Measurements from ENCODE around the gene SNX24. TPM values are rescaled to one million over a fixed set of nuclear protein-coding genes. Genes with fewer than 3 reads are reported as not detected.

Gene SNX24
- polyA plus RNA-seq, 1 experiment = 14.8 TPM

GRCh38 chr5:122942164-122942914 is 96.9 kb downstream of the SNX24 start:
- Histone ChIP-seq H3K9me3 (ENCODE audit: control insufficient read depth, insufficient read depth, low read length) (no peaks in the 10 kb centered on the region), H3K4me3 (ENCODE audit: low read depth, low read length) (no peak overlapping the region), H3K27me3 (ENCODE audit: control insufficient read depth, insufficient read depth, low read length) (no peaks in the 10 kb centered on the region), H3K27ac (ENCODE audit: low read depth, low read length) (no peak overlapping the region)
- no peak for DNase-seq (ENCODE audit: low read depth, low spot score)
- TF ChIP-seq CTCF (IDR thresholded peaks at IDR 0.05; ENCODE audit: low read depth, low read length) = no peak
- POLR2A ChIA-PET = no interaction called here
- CTCF ChIA-PET = no interaction called here

GRCh38 chr5:122943050-122943698 is 97.8 kb downstream of the SNX24 start:
- DNase-seq (ENCODE audit: low read depth, low spot score) = no peak
- Histone ChIP-seq H3K4me3 (ENCODE audit: low read depth, low read length) (no peak overlapping the region), H3K27ac (ENCODE audit: low read depth, low read length) (no peak overlapping the region), H3K27me3 (ENCODE audit: control insufficient read depth, insufficient read depth, low read length) (no peaks in the 10 kb centered on the region), H3K9me3 (ENCODE audit: control insufficient read depth, insufficient read depth, low read length) (no peaks in the 10 kb centered on the region)
- TF ChIP-seq CTCF (IDR thresholded peaks at IDR 0.05; ENCODE audit: low read depth, low read length) = no peak
- POLR2A ChIA-PET = no interaction called here
- CTCF ChIA-PET = no interaction called here

- Histone ChIP-seq H3K4me3 (ENCODE audit: low read depth, low read length) (no peak overlapping the region), H3K27ac (ENCODE audit: low read depth, low read length) (no peak overlapping the region), H3K27me3 (ENCODE audit: control insufficient read depth, insufficient read depth, low read length) (no peaks in the 10 kb centered on the region), H3K9me3 (ENCODE audit: control insufficient read depth, insufficient read depth, low read length) (no peaks in the 10 kb centered on the region)
- no peak for TF ChIP-seq CTCF (IDR thresholded peaks at IDR 0.05; ENCODE audit: low read depth, low read length)
- ChIA-PET POLR2A (no interaction called here), CTCF (no interaction called here)
- no peak for DNase-seq (ENCODE audit: low read depth, low spot score)
These were observed 98.6 kb downstream of the SNX24 start for GRCh38 chr5:122944051-122944450.

GRCh38 chr5:122947372-122947771 is 102.0 kb downstream of the SNX24 start:
- TF ChIP-seq CTCF (IDR thresholded peaks at IDR 0.05; ENCODE audit: low read depth, low read length) = no peak
- DNase-seq (ENCODE audit: low read depth, low spot score) = no peak
- H3K27me3 ChIP-seq (ENCODE audit: control insufficient read depth, insufficient read depth, low read length) = no peaks in the 10 kb centered on the region
- H3K4me3 ChIP-seq (ENCODE audit: low read depth, low read length) = no peak overlapping the region
- H3K27ac ChIP-seq (ENCODE audit: low read depth, low read length) = no peak overlapping the region
- CTCF ChIA-PET = interaction anchor here (0.6 kb wide), 1 partner anchor 288 kb away, joined by 3 read pairs; no protein-coding TSS in a partner anchor
- POLR2A ChIA-PET = interaction anchor here (0.6 kb wide), 1 partner anchor 101 kb away, joined by 10 read pairs; no protein-coding TSS in a partner anchor
- H3K9me3 ChIP-seq (ENCODE audit: control insufficient read depth, insufficient read depth, low read length) = no peaks in the 10 kb centered on the region

- ChIA-PET POLR2A (no interaction called here), CTCF (no interaction called here)
- H3K4me3 ChIP-seq (ENCODE audit: low read depth, low read length) = no peak overlapping the region
- no peak for DNase-seq (ENCODE audit: low read depth, low spot score)
- H3K27ac ChIP-seq (ENCODE audit: low read depth, low read length) = no peak overlapping the region
- H3K27me3 ChIP-seq (ENCODE audit: control insufficient read depth, insufficient read depth, low read length) = no peaks in the 10 kb centered on the region
- no peaks in the 10 kb centered on the region for H3K9me3 ChIP-seq (ENCODE audit: control insufficient read depth, insufficient read depth, low read length)
- no peak for TF ChIP-seq CTCF (IDR thresholded peaks at IDR 0.05; ENCODE audit: low read depth, low read length)
These were observed 102.4 kb downstream of the SNX24 start for GRCh38 chr5:122947772-122948171.
